ENCODE measurements around the gene OR8J3.

DNA sequence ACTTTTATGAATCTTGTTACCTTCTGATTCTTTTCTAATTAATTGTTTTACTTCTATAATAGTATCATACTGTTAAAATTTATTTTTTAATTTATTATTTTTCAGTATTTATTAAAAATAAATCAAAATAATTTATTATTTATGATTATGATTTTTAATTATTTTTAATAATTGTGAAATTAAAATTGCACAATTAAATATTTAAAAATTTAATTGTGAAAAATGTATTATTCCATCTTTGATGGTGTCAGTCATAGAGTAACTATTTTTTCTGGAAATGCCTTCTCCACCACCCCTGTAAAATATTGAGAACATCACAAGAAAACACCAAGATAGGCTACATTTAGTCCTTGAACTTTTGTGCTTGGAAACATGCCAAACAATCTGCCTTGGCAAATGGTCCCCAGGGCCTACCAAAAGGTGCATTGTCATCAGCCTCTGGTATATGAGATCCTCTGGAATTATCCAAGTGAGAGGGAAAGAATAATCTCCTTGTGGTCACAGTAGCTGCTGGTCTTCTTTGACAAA, 36.7 kb downstream of the OR8J3 start, which contains the start of gene OR8H2:
- TF ChIP-seq, protein P1, sequence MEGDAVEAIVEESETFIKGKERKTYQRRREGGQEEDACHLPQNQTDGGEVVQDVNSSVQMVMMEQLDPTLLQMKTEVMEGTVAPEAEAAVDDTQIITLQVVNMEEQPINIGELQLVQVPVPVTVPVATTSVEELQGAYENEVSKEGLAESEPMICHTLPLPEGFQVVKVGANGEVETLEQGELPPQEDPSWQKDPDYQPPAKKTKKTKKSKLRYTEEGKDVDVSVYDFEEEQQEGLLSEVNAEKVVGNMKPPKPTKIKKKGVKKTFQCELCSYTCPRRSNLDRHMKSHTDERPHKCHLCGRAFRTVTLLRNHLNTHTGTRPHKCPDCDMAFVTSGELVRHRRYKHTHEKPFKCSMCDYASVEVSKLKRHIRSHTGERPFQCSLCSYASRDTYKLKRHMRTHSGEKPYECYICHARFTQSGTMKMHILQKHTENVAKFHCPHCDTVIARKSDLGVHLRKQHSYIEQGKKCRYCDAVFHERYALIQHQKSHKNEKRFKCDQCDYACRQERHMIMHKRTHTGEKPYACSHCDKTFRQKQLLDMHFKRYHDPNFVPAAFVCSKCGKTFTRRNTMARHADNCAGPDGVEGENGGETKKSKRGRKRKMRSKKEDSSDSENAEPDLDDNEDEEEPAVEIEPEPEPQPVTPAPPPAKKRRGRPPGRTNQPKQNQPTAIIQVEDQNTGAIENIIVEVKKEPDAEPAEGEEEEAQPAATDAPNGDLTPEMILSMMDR (IDR thresholded peaks at IDR 0.05), result no peak
- no peak for TF ChIP-seq POLR2A (IDR thresholded peaks at IDR 0.05)
